SKM-1 treated with dmso at 0.1 percent for 144 hours (cell line): Measurements from ENCODE around the gene CTIF.
"Not testable (repeated sequence)": the region's sequence is repeated elsewhere in the genome, so short reads cannot be mapped to it uniquely, and the experiment has no call there.

Experiments
- DNase-seq: peaks from one replicate; lab custom pipeline; 2025; ENCODE audit not compliant: unreplicated experiment; lab: John Stamatoyannopoulos, UW

Gene CTIF

DNA sequence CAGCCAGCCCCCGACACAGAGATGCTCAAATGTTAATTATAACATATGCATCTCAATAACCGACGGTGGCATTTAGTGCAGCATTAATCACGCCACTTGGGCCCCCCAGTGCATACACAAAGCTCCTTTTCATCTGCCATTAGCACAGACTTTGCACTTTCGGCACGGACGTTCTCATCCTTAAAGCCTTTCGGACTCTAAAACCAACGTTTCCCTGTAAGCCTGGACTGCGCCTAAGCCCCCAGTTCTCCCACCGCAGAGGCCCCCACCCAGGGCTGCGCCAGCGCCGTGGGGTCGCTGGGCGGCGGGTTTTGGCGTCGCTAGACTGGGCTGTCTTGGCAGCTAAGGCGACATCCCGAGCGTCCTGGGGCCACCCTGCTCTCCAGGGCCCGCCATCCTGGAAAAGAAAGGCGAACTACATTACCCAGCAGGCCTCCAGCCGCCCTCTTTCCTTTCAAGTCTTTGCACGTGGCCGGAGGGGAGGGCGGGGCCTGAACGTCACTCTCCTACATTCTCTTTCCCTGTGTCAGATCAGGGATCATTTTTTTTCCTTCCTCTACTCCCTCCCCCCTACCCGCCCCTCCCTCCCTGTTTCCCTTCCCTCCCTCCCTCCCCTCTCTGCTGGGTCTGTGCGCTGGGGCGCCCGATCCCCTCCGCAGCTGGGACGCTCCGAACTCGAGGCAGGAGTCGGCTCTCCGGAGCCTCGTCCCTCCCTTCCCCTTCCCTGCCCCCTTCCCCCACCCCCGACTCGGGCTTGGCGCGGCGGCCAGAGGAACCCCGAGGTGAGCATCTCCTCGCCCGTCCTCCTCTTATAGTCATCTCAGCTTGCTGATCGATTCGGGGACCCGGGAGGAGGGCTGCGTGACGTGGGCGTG, at the start of gene CTIF:
Gene CTIF, plus strand, starts transcription at position 501 of the 875 bp plus-strand sequence. CDS start 80,535 bp downstream, outside the sequence.
- DNase-seq = peak; percentile 94

DNA sequence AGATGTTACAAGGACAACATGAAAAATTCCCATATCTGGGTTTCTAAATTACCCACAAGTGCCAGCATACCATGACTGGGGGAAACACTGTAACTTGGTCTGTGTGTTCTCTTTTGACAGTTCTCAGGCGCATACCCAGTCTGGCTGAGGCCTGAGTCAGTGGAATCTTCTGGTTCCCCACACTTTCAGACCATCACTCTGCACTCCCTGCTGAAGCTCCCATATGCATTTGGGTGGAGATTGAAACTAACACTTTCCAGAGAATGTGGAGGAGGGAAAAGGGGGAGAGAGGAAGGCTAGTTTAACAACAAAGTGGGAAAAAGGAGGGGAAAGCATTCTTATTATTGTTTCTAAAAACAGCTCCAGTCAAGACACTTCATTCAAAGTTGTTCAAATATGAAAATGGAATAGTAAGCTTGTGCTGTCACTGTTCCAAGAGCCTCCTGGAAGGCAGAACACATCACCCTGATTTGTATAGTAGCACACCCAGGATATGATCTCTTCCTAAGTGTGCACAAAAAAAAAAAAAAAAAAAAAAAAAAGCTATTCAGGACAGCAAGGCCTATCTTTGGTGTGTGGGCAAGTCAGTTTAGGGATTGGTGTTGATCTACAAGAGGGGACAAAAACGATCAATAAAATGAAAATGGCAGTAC, 48.1 kb upstream of the CTIF start:
- DNase-seq = no peak

DNA sequence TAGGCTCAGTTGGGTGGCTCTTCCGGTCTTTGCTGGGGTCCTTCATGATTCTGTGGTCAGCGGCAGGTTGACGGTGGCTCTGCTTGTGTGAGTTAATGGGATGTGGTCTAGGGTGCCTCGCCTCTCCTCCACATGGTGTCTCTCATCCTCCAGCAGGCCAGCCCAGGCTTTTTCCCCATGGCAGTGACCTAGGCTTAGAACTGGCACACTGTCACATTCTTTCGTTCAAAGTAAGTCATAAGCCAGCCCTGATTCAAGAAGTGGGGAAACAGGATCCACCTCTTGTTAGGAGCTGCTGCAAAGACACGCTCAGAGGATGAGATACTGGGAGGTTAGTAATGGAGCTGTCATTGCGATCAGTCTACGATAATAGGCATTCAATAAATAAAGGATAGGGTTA, 46.0 kb upstream of the CTIF start:
- no peak for DNase-seq

DNA sequence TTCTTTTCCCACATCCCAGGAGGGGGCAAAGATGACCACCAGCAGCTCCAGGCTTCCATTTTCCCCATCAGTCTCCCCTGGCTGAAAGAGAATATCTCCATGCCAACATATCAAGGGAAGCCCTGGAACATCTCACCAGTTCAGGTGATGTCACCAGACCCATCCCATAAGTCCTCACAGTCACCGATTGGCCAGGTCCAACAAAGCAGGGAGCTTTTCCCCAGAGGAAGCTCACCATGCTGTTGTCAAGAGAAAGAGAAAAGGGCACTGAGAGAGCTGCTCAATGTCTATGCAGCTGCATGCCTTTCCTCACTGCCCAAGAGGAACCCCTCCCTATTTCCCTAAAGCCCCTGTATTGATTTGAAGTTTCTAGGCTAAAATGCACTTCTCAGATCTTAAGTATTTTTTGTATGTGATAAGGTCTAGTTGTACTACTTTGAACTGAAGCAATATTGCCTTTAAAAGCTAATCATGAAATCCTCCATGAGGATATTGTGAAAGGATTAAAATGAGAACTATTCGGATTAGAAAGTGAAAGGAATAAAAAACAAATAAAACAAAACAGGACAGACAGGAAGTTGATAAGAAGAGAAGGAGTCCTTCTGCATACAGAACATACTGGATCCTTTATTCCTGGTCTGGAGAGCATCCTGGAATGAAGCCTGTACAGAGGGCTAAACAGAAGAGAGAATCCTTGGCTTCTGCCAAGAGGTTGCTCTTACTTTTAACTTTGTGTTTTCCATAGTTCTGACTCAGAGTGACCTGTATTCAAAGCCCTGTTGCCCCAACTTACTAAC, 45.2 kb upstream of the CTIF start:
- no peak for DNase-seq

DNA sequence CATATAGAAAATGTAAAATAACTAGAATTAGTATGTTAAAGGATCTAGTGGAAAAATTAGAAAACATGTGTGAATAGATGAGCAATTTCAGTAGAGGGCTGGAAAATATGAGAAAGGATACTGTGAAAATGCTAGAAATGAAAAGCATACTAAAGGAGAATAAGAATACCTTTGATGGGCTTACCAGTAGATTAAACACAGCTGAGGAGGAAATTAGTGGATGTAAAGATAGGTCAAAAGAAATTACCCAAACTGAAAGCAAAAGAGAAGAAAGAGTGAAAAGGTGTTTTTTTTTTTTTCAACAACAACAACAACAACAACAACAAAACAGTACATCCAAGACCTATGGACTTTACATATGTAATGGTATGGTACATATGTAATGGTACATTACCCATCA, 41.0 kb upstream of the CTIF start:
- no peak for DNase-seq

DNA sequence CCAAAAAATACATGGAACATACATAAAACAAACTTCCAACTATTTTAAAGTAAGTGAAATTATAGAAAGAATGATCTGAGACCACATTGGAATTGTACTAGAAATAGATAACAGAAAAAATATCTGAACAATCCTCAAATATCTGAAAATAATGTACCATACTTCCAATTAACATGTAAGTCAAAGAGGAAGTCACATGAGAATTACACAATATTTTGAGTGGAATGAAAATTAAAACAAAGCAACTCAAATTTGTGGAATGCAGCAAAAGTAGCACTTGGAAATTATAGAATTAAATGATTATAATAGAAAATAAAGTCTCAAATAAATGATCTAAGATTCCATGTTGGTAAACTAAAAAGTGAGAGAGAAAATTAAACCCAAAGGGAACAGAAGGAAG, 38.3 kb upstream of the CTIF start:
- peak; percentile 3 for DNase-seq

DNA sequence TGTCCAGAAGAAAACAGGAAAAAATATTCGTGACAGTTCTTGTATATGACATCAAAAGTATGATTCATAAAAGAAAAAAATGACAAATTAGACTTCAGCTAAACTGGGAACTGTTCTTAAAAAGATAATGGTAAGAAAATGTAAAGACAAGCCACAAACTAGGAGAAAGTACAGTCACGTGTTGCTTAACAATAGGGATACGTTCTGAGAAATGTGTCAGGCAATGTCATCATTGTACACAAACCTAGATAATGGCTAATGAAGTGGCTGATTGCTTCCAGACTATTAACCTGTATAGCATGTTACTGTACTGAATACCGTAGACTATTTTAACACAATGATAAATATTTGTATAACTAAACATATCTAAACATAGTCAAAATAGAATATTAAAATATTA, 35.9 kb upstream of the CTIF start:
- DNase-seq = no peak

DNA sequence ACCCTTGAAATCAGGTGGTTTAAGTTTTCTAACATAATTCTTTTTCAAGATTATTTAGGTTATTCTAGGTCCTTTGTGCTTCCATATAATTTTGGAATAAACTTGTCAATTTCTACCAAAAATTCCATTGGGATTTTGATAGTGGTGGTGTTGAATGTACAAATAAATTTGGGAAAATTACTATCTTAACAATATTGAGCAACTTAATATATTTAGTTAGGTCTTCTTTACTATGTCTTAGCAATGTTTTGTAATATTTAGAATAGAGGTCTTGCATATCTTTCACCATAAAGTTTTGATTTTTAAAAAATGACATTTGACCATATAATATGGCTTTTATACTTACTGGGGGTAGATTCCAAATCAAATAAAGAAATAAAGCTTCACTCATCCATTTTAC, 34.0 kb upstream of the CTIF start:
- no peak for DNase-seq

DNA sequence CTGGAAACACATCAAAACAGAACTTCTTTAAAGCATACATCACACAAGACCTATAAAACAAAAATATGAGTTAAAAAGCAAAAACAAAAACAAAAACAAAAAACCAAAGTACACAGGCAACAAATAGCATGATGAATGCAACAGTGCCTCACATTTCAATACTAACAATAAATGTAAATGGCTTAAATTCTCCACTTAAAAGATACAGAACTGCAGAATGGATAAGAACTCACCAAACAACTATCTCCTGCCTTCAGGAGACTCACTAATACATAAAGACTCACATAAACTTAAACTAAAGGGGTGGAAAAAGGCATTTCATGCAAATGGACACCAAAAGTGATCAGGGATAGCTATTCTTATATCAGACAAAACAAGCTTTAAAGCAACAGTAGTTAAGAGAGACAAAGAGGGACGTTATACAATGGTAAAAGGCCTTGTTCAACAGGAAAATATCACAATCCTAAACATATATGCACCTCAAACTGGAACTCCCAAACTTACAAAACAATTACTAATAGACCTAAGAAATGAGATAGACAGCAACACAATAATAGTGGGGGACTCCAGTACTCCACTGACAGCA, 31.8 kb upstream of the CTIF start:
- DNase-seq = not testable (repeated sequence)

DNA sequence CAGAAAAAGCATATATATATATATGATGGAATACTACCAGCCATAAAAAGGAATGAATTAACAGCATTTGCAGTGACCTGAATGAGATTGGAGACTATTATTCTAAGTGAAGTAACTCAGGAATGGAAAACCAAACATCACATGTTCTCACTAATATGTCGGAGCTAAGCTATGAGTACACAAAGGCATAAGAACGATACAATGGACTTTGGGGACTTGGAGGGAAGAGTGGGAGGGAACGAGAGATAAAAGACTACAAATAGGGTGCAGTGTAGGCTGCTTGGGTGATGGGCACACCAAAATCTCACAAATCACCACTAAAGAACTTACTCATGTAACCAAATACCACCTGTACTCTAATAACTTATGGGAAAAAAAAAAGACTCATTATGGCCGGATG, 26.3 kb upstream of the CTIF start:
- not testable (repeated sequence) for DNase-seq

DNA sequence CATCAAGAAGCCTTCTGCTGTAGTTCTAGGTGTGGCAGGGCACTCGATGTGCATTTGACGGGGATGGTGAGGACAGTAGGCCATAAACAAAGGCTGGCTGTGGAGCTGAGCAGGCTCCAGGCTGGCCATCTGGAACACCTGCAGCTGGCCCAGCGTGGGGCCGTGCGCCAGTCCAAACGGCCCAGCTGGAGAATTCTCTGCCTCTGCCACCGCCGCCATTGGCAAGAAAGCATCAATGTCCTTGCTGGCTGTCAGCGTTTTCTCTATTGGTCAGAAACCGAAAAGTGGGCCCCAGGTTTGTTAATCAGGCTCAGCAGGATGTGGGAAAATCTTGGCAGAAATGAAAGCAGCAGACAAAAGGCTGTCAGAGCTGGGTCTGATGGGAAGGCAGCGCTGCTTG, 24.0 kb upstream of the CTIF start:
- DNase-seq = no peak

DNA sequence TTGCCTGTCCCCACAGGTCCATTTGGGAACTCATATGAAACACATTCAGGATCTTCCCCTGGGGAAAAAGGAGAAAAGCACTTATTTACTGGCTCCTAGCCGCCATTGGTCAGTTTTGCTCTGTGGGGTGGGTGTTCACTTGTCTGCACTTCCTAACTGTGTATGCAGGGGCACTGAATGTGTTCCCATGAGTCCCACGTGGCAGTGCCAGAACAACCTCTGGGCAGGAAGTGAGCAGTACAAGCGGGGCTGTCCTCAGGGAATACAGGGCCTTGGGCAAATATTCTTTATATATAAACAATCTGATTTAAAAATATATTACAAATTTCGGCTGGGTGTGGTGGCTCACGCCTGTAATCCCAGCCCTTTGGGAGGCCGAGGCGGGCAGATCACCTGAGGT, 21.8 kb upstream of the CTIF start:
- DNase-seq = no peak

DNA sequence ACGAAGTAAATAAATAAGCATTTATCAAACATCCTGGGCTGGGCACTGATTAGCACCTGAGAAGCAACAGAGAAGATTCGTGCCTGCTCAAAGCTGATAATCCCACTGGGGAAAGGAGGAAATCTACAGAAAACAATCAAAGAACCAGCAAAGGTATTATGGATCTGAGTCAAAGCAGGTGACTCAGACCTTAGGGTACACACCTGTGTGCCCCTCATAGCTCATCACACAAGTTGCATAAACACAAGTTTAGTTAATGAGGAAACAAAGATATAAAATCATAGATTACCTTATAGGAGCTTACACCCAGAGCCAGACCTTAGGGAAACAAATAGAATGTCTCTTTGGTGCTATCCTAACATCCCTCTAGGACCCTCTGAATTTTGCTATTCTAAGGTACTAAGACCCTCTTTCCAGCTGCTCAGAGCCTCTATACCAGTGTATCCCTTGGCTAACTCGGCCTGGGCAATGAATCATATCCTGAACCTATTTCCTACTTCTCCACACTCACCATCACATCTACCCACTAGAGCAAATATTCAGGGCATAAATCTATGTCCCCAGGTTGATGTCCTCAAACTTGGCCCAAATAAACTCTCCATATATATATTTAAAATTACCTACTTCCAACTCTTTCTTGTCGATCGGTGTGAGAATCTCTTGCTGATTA, 19.3 kb upstream of the CTIF start:
- no peak for DNase-seq

DNA sequence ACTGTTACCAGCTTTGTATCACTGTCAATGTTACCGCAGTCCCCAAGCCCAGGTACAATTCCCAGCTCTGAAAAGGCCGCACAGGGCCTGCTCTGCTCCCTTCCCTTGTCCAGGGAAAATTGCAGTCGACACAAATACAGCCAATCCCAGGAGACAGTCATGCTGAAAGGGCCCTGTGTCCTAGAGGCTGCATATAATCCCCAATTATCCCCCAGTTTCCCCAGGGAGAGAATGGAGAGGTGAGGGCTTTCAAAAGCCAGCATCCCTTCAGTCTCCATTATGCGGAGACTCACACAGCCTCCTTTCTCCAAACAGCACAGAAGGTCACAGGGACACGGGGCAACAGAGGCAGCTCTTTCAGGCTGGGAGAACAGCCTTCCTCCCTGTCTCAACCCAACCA, 17.1 kb upstream of the CTIF start:
- no peak for DNase-seq

DNA sequence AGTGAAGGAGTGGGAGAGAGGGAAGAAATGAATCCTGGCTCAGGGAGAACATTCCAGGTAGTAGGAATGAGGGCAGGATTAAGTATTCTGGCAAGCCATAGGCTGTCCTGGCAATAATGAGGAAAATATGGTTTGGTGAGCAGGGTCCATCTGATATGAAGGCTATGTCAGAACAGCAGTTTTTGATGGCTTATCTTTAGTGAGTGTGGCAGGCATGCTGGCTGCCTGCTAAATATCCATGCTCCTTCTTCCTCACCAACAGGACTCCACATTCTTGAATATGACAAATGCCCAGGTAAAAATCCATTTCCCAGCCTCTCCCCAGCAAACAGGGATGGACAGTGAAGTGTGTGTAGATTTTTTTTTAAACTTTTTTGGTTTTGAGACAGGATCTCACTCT, 13.2 kb upstream of the CTIF start:
- no peak for DNase-seq

DNA sequence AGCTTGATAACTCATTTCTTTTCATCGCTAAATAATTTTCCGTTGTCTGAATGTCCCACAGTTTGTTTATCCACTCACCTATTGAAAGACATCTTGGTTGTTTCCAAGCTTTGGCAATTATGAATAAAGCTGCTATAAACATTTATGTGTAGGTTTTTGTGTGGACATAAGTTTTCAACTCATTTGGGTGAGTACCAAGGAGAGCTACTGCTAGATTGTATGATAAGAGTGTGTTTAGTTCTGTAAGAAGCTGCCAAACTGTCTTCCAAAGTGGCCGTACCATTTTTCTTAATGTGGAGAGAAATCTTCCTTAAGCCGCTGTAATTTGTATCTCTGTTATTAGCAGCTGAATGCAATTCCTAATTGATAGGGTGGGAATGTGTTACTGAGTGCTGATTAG, 11.4 kb upstream of the CTIF start:
- DNase-seq = no peak

DNA sequence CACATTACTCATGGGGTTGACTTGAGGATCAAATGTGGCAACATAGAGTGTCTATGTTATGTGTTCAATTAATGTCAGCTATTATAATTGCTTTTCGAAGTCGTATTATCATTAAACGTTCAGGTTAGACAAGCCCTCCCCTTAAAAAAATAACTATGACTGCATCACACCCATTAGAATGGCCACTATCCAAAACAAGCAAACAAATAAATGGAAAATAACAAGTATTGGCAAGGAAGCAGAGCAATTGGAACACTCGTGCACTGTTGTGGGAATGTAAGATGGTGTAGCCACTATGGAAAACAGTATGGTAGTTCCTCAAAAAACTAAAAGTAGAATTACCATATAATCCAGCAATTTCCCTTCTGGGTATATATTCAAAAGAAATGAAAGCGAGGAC, 10.0 kb upstream of the CTIF start:
- DNase-seq = no peak

DNA sequence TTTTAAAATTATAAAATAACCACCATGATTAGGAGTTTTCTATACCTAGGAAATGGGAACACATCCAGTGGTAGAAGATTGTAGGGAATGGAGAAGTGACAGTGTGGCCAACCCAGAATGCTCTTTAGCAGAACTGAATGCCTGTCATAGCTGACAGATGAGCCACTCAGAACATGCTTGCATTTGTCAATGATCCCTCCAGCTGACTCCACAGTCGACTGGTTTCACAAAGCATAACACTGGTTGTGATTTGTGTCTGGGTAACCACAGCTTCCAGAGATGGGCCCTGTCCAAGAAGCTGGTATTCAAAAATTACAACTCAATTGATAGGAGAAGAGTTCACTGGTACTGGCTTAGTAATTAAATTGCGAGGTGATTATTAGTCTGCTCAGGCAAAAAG, 9.0 kb upstream of the CTIF start:
- no peak for DNase-seq

DNA sequence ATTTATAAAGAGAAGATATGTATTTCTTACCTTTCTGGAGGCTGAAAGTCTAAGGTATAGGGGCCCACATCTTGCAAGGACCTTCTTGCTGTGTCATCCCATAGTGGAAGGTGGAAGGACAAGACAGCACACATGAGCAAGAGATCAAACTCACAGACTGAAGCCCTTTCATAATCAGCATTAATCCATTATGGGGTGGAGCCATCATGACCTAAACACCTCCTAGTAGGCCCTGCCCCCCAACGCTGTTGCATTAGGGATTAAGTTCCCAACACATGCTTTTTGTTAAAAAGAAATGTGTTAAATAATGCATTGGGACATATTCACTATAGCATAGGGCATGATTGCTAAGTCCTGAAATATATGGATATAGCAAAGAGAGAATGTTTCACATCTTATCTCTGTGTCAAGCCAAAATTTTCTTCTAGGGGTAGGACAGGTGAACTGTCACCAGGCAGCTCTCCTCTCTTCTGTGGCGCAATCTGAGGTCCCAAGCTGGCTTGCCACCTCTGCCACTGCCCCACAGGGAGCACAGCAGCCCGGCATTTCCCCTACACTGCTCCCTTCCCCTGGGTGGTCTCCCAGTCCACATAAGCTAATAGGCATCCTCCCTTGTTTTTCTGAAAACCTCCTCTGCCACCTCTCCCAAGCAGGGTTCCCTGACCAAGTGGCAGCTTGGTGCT, 8.3 kb upstream of the CTIF start:
- no peak for DNase-seq

DNA sequence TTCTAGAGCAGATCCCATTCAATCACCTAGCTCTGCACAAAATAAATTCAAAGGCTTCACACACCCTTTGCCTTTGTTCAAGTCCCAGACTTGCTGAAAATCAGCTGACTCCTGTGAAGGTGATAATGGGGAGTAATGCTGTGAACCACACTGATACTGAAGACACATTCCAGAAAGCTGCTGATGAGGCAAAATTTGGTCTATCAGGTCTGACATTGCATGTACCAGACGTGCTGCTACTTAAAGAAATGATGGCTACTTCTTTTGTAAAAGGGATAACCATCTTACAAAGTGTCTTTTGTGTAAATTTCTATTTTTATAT, 7.8 kb upstream of the CTIF start:
- DNase-seq = no peak
